Epidermal melanocyte (primary cell): ENCODE results near the gene TMEM256.

ENCODE experiments used
- DNase-seq: peaks from one replicate; pipeline ENCODE4 v3.0.0; 2011; ENCODE audit warnings: low spot score; ENCODE audit not compliant: insufficient read length

The TMEM256 gene

GRCh38 chr17:7354262-7354843 lies 49.5 kb downstream of the TMEM256 start:
- DNase-seq: no peak
